Coronary artery (tissue), 2 donors: ENCODE measurements around the gene CYP1A1.

Experiments used
- DNase-seq: peaks from one replicate; pipeline ENCODE4 v3.0.0-alpha.2; 2017; ENCODE audit warnings: low spot score
- H3K27ac ChIP-seq, 2 donors: fragments of 200-600 bp; sonication (generic); one replicate each; pipeline ENCODE4 v1.5.1; 2016 to 2019
- H3K4me3 ChIP-seq: fragments of 200-600 bp; sonication (generic); 2 replicates; pipeline ENCODE4 v1.5.1; 2016; ENCODE audit warnings: mild to moderate bottlenecking, moderate library complexity
- TF ChIP-seq, protein P1 (sequence below): fragments of 200-600 bp; sonication (generic); IDR thresholded peaks from one replicate; pipeline ENCODE4 v1.5.1; 2019; ENCODE audit warnings: antibody characterized with exemption

Gene CYP1A1

DNA sequence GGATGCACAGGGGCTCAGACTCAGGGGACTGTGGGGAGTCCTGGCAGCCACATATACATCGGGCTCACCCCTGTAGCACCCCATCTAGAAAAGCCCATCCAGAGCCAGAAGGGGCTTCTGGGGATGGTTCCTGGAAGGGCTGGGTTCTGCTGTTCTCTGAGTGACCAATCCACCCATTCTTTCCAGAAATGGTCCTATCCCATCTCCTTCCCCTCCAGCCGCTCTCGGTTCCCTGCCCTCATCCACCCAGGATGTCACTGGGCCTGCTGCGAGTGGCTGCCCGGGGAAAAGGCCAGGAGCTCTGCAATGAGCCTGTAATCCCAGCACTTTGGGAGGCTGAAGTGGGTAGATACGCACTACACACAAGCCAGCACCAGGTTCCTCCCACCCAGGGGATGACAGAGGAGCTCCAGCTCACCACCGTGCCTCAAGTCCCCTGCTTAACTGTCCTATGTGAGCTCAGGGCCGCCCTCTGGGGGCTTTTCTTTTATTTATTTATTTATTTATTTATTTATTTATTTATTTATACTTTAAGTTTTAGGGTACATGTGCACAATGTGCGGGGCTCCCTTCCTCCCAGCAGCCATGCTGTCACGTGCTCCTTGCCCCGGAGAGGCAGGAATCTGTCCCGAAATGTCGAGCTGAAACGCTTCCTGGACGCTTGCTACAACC lies 42.9 kb upstream of the CYP1A1 start:
- TF ChIP-seq, protein P1, sequence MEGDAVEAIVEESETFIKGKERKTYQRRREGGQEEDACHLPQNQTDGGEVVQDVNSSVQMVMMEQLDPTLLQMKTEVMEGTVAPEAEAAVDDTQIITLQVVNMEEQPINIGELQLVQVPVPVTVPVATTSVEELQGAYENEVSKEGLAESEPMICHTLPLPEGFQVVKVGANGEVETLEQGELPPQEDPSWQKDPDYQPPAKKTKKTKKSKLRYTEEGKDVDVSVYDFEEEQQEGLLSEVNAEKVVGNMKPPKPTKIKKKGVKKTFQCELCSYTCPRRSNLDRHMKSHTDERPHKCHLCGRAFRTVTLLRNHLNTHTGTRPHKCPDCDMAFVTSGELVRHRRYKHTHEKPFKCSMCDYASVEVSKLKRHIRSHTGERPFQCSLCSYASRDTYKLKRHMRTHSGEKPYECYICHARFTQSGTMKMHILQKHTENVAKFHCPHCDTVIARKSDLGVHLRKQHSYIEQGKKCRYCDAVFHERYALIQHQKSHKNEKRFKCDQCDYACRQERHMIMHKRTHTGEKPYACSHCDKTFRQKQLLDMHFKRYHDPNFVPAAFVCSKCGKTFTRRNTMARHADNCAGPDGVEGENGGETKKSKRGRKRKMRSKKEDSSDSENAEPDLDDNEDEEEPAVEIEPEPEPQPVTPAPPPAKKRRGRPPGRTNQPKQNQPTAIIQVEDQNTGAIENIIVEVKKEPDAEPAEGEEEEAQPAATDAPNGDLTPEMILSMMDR, result no peak
- Histone ChIP-seq H3K4me3 (peak overlapping the region; percentile 47), H3K27ac (no peak overlapping the region)
- DNase-seq, result no peak

DNA sequence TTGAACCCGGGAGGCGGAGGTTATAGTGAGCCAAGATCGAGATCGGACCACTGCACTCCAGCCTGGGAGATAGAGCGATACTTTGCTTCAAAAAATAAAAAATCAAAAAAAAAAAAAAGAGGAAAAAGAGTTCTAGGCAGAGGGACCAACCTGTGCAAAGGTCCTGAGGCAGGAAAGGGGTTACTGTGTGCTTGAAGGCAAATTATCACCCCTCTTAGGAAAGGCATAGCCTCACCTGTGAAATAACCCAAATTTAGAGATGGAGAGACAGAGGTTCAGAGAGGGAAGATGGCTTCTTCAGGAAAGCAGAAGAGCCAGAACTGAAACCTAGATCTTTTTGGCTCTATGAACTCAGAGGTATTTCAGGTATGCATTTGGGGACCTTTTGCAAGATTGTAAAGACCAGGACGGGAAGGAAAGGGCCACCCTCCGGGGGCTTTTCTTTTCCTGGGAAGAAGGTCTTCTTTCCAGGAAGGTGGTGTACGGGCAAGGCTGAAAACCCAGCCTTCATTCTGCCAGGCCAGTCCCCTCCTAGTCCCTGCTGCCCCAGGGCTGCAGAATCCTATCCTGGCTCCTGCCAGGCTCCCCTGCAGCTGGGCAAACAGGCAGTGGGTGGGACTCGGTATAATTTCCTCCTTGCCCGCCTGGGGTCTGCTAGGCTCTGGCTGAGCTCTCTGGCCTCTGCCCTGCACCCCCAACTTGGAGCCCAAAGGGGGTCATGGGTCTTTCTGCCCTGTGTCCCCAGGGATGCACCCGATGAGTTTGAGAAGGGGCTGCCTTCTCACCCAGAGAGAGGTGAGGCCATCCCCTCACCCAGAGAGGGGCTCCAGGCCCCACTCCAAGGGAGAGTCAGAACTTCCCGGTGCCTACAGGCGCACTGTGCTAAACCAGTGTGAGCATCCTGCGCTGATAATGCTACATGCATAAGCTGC lies 42.1 kb upstream of the CYP1A1 start:
- H3K27ac ChIP-seq, result no peak overlapping the region
- TF ChIP-seq, protein P1, result no peak
- peak; percentile 67 for DNase-seq
- H3K4me3 ChIP-seq, result no peak overlapping the region

DNA sequence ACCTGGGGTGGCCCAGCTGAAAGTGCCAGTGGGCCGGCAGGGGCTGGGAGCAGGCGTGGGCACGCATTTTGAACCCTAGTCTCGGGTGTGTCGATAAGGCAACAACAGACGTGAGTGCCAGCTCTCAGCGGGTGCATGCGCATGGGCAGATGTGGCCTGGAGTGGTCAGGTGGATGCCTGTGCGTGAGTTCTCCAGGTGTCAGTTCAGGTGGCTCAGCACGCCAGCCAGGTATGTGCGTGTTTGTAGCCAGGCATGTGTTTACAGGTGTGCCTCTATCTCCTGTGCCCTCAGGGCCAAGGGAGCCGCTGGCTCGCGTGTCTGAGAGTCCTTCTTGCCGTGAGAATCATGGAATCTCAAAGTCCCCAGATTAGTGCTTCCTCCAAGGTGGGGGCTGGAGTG lies 38.1 kb upstream of the CYP1A1 start:
- no peak overlapping the region for H3K4me3 ChIP-seq
- DNase-seq, result no peak
- TF ChIP-seq, protein P1, result no peak
- no peak overlapping the region for H3K27ac ChIP-seq

DNA sequence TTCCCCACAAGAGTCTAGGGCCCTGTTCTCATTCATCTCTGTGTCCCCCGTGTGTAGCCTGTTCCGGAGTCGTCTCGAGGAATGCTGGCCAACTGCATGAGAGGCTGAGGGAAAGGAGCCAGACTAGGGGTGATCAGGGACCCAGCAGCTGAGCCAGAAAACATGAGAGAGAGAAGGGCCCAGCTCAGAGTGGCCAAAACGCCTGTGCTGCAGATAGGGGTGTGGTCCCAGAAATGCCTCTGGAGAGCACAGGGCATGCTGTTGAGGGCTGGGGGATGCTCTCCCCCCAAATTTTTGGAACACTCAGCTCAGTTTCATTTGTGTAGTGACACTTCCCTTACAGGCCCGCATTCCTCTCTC lies 37.4 kb upstream of the CYP1A1 start:
- TF ChIP-seq, protein P1, result no peak
- Histone ChIP-seq H3K27ac (no peak overlapping the region), H3K4me3 (no peak overlapping the region)
- no peak for DNase-seq

DNA sequence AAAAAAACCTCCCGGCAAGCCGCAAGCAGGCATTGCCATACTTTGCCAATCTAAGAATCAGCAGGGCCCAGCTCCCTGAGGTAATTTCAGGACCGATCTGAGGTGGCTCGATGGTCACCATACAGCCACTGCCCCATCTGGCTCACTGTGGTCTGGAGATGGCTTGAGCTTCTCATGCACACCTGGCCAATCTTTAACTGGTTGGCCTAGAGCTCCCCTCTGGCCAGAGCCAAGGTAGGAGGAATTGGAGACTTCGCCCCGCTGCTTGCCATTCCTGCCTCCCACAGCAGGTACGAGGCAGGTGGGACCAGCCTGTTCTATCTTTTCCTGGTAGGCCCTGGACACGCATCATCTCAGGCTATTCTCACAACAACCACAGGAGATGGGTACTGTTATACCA lies 33.4 kb upstream of the CYP1A1 start:
- no peak for DNase-seq
- no peak overlapping the region for H3K4me3 ChIP-seq
- TF ChIP-seq, protein P1, result no peak
- no peak overlapping the region for H3K27ac ChIP-seq

DNA sequence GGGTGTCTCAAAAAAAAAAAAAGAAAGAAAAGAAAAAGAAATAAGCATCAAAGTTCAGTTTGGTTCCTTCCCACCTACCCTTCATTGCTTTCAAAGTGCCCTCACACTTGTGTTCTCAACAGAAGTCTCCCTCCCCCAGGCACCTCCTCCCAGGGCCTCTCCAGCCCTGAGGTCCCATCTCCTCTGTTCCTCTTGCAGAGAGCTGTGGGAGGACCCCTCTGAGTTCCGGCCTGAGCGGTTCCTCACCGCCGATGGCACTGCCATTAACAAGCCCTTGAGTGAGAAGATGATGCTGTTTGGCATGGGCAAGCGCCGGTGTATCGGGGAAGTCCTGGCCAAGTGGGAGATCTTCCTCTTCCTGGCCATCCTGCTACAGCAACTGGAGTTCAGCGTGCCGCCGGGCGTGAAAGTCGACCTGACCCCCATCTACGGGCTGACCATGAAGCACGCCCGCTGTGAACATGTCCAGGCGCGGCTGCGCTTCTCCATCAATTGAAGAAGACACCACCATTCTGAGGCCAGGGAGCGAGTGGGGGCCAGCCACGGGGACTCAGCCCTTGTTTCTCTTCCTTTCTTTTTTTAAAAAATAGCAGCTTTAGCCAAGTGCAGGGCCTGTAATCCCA lies 29.4 kb upstream of the CYP1A1 start:
- H3K4me3 ChIP-seq, result no peak overlapping the region

More for the DNA sequence above, 29.4 kb upstream of the CYP1A1 start:
- H3K27ac ChIP-seq, result no peak overlapping the region
- DNase-seq, result no peak
- TF ChIP-seq, protein P1, result no peak
